Astrocyte of the spinal cord (primary cell): ENCODE data around the gene SEPHS1.
"Not testable (repeated sequence)": the region's sequence is repeated elsewhere in the genome, so short reads cannot be mapped to it uniquely, and the experiment has no call there.

Source experiments
- DNase-seq: peaks from one replicate; pipeline ENCODE4 v3.0.0; 2011; ENCODE audit warnings: low read depth, low spot score
- H3K4me3 ChIP-seq: 2 replicates; pipeline ENCODE4 v1.5.1; 2011; ENCODE audit warnings: low read depth, mild to moderate bottlenecking, low read length, moderate library complexity
- in situ Hi-C: cut with HindIII; loops from 2 replicates; pipeline ENCODE4 v1.10.0; 2017; ENCODE audit warnings: low sequenced_read_pairs
- TF ChIP-seq, protein P1 (sequence below): IDR thresholded peaks from 2 replicates; pipeline ENCODE4 v1.5.1; 2012; ENCODE audit warnings: low read depth, mild to moderate bottlenecking, low read length, inconsistent platforms

SEPHS1 gene

DNA sequence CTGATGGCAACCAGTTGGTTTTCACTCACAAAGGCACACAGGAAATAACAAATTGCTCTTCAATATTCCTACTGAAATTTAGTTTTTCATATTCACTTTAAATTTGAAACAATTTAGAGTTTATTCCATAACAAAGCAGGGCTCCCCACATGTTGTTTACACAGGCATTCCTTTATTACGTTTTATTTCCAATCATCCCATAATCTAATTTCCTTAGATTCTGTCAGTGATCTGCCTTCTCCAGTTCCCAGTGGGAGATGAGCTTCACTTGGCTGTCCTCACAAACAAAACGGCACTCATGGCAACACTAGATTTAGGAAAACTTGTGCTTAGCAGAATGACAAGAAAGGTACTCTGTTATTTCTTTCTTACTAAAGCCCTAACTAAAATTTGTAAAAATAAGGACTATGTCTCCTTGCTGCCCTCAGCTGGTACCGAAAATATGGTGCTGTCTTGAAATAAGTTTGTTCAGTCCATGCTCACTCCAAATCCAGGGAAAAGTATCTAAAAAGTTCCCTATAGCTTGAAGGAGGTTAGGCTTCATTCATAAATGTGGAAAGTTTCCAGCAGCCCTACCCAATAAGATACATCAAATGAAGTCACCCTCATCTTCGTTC lies 71.2 kb downstream of the SEPHS1 start:
- TF ChIP-seq, protein P1, sequence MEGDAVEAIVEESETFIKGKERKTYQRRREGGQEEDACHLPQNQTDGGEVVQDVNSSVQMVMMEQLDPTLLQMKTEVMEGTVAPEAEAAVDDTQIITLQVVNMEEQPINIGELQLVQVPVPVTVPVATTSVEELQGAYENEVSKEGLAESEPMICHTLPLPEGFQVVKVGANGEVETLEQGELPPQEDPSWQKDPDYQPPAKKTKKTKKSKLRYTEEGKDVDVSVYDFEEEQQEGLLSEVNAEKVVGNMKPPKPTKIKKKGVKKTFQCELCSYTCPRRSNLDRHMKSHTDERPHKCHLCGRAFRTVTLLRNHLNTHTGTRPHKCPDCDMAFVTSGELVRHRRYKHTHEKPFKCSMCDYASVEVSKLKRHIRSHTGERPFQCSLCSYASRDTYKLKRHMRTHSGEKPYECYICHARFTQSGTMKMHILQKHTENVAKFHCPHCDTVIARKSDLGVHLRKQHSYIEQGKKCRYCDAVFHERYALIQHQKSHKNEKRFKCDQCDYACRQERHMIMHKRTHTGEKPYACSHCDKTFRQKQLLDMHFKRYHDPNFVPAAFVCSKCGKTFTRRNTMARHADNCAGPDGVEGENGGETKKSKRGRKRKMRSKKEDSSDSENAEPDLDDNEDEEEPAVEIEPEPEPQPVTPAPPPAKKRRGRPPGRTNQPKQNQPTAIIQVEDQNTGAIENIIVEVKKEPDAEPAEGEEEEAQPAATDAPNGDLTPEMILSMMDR: peak; percentile 36
- peak; percentile 33 for DNase-seq
- H3K4me3 ChIP-seq: no peak overlapping the region
- in situ Hi-C loops: no loop called here

DNA sequence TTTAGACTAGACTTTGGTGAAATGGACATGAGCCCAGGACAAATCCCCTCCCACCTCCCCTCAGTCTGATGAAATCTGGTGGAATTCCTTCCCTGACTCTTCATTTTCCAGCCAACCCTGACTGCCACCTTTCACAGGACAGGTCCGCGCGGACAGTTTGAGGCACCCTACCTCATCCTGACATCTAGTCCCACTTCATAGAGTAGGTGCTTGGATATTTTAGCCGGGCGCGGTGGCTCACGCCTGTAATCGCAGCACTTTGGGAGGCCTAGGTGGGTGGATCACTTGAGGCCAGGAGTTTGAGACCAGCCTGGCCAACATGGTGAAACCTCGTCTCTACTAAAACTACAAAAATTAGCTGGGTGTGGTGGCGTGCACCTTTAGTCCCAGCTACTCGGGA lies 71.9 kb downstream of the SEPHS1 start:
- H3K4me3 ChIP-seq, in situ Hi-C loops, DNase-seq: not testable (repeated sequence)

DNA sequence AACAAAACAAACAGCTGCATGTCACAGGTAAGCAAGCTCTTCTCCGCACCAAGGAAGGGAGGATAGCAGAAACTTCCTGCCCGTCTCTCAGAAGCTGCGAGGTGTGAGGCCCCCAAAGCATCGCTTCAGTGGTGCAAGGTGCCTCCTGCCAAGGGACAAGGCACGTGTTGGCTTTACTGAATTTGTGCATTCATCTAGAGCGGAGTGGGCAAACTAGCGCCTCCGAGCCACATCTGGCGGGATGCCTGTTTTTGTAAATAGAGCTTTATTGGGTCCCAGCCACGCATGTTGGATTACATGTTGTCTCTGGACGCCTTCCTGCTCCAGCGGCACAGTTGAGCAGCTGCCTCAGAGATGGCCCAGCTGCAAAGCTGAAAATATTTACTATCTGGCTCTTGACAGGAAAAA lies 75.9 kb downstream of the SEPHS1 start:
- TF ChIP-seq, protein P1: no peak
- peak; percentile 13 for DNase-seq
- H3K4me3 ChIP-seq: no peak overlapping the region
- in situ Hi-C loops: no loop called here

DNA sequence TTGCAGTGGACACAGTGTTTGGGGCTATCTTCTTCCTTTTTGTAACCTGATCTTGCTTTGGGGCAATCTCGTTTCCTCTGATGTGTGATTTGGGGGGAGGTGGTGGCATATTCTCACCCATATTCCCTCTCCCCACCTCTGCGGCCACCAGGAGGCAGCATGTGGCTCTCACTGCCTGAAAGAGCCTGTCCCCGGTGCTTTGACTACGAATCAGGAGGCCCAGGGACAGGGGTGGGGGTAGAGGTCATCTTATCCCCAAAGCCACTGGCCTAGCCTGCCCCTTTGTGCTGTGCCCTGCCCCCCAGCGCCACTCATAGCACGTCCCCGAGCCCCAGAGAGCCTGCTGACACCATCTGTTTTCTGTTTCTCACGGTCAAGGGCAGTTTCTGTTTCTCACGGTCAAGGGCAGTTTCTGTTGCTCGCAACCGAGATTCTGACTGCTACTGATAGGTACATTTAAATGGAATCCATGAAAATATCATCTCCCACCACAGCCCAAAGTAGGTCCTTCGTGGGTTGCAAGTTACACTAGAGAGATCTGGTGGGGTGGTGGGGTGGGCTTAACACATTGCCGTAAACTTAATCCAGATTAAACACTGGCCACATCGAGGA lies 76.4 kb downstream of the SEPHS1 start:
- no peak for DNase-seq
- in situ Hi-C loops: no loop called here
- TF ChIP-seq, protein P1: peak; percentile 59
- no peak overlapping the region for H3K4me3 ChIP-seq

DNA sequence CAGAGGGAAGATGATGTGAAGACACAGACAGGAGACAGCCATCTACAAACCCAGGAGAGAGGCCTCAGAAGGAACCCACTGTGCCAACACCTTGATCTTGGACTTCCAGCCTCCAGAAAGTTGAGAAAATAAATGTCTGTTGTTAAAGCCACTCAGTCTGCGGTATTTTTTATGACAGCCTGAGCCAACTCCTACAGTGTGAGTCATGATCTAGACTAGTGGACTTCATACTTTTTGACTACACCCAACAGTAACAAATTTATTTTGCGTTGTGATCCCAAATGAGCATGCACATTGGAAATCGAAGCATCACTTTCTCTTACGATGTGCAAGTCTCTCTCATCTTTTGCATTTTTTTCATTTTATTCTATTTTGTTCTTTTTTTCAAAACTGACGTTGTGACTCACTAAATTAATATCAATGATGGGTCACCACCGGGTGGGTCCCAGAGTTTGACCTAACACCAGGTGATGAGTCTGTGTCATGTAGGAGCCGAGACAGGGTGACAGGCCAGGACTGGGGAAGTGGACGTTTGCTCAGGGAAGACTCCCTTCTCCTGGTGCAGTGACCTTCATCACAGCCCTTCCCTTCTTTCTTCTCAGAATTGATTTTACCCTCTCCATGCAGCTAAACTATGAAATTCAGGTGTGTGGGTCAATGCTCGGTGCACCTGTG lies 77.1 kb downstream of the SEPHS1 start:
- TF ChIP-seq, protein P1: no peak
- in situ Hi-C loops: no loop called here
- H3K4me3 ChIP-seq: no peak overlapping the region
- DNase-seq: peak; percentile 7

DNA sequence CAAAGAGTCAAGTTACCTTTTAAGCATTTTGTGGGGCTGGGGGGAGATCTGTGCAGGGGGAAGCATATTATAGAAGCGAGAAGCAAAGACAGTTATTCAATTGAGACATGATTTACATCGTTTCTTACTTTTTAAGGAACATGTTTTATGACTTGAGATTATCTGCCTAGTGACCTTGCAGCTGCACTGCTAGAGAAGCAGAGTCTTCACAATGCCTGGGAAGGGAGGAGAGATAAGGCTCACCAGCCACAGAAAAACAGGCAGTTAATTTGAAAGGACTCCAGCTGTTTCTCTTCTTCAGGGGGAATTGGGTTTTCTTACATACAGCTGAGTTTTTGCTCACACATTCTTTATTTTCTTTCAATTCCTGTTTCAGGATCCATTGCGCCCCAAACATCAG lies 79.3 kb downstream of the SEPHS1 start:
- in situ Hi-C loops: no loop called here
- TF ChIP-seq, protein P1: no peak
- H3K4me3 ChIP-seq: no peak overlapping the region
- DNase-seq: no peak

DNA sequence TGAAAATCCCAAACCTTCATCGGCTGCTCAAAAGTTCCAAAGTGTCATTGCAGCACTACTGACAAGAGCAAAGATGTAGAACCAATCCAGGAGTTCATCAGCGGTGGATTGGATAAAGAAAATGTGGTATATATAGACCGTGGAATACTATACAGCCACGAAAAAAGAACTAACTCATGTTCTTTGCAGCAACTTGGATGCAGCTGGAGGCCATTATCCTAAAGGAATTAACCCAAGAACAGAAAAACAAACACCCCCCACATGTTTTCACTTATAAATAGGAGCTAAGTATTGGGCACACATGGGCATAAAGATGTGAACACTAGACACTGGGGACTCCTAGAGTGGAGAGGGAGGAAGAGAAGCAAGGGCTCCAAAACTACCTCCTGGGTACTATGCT lies 79.8 kb downstream of the SEPHS1 start:
- H3K4me3 ChIP-seq: no peak overlapping the region
- in situ Hi-C loops: no loop called here
- no peak for DNase-seq
- TF ChIP-seq, protein P1: no peak
